HepG2 (cell line): ENCODE measurements around the gene SIN3A.

Source experiments
- CENPX ChIP-seq: sonication (generic); formaldehyde crosslinking; IDR thresholded peaks from 2 replicates; pipeline ENCODE4 v1.9.0; 2021; ENCODE audit warnings: mild to moderate bottlenecking, missing genetic modification reagents, moderate library complexity
- HMG20A ChIP-seq: IDR thresholded peaks from 2 replicates; pipeline ENCODE4 v1.6.1; 2016; ENCODE audit warnings: borderline replicate concordance
- ZKSCAN5 ChIP-seq: sonication (generic); formaldehyde crosslinking; IDR thresholded peaks from 2 replicates; pipeline ENCODE4 v1.5.1; 2020; ENCODE audit warnings: mild to moderate bottlenecking, missing genetic modification reagents

DNA sequence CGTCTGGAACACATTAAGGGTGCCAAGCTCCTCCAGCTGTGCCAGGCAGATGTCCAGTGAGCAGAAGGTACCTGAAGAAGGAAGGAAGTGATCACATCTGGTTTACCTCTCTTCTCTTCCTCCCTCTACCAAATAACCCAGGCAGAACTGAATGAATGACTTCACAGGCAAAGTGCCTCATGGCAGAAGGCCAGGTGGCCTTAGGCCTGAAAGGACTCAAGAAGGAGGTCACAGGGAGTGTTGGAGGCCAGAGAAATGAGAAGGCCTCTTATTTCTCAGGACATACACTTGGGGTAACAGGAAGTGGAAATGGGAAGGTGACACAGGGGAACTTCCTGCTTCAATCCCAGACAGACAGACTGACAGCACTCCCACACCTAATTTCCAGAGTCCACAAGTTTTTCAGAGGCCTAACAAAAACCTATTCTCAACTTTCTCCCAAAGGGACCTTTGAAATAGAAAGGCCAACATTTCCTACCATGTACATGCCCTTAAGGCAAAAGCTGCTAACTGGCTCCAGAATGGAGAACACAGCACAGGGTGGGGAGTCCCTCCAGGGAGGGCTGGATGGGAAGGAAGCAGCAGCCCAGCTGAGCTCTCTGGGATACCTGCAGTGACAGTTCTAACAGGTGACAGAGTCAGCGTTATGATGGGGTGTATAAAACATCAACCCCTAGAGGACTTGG lies 17.6 kb upstream of the SIN3A start:
- TF ChIP-seq CENPX (CRISPR knock-in tag) (no peak), ZKSCAN5 (CRISPR knock-in tag) (no peak), HMG20A (CRISPR knock-in tag) (no peak)
